Stomach (tissue), 4 donors: ENCODE measurements around the gene LRRC9.

Source experiments
- CTCF ChIP-seq, 7 experiments: fragments of 450-650 bp in 4 of 7; fragments of 200-600 bp in 3 of 7; sonication (generic) in 3 of 7; IDR thresholded peaks; one replicate each; pipeline ENCODE4 v1.5.1; 2016 to 2019; ENCODE audit warnings: antibody characterized with exemption in 7 of 7, control low read depth in 2 of 7, mild to moderate bottlenecking in 1 of 7
- EP300 ChIP-seq: sonication (generic); formaldehyde crosslinking; IDR thresholded peaks from one replicate; pipeline ENCODE4 v1.6.1; 2017; ENCODE audit warnings: antibody characterized with exemption
- POLR2A ChIP-seq, 4 donors: fragments of 450-650 bp; IDR thresholded peaks; one replicate each; pipeline ENCODE4 v1.6.1; 2016; ENCODE audit warnings: antibody characterized with exemption in 4 of 4, control low read depth in 2 of 4, mild to moderate bottlenecking in 1 of 4, moderate library complexity in 1 of 4

GRCh38 chr14:60067882-60068281 is 147.9 kb downstream of the LRRC9 start:
- TF ChIP-seq CTCF (IDR thresholded peaks at IDR 0.05) (no peak), POLR2A (IDR thresholded peaks at IDR 0.05) (no peak), EP300 (no peak)
